Measurements from ENCODE around the gene FIZ1. TPM values are rescaled to one million over a fixed set of nuclear protein-coding genes. Genes with fewer than 3 reads are reported as not detected.

The FIZ1 gene
- total RNA-seq, 2 experiments from 2014 or later = 16.0 to 18.4 TPM

DNA sequence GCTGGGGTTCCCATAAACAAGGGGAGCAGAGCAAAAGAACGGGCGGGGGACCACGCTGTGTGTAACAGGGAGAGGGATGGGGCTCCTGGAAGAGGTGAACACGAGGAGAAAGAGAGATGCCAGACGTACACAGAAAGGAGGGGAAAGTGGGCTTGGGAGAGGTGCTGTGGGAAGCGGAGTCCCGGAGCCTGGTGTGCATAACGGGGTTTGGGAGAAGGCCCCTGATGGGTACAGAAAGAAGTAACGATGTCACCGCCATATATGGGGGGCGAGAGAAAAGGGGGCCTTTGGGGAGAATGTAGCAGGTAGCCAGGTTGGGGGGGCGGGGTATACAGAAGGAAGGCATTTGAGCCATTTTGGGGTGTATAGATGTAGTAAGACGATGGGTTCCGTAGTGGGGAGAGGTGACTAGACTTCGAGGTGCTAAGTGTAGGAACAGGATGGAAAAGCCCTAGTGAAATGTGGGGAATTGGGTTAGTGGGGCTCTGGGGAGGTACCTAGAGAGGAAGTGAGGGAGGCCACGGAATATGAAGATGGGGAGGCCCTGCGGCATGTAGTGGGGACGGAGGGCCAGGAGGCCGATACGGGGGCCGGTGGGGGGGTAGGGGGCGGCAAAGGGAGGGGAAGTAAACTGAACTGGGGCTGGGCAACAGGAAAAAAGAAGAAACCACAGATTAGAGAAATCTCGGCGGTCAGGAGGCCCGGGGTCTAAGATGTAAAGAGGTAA is 42.3 kb upstream of the FIZ1 start:
- no peak for DNase-seq
- Mint-ChIP-seq H3K4me1 (peaks cover 35% of the 10 kb centered on the region), H3K27ac (peak overlapping the region; percentile 97), H3K27me3 (no peaks in the 10 kb centered on the region), H3K4me3 (peak overlapping the region; percentile 97), H3K36me3 (peaks cover 13% of the 10 kb centered on the region), H3K9me3 (no peaks in the 10 kb centered on the region)
- POLR2A ChIA-PET = interaction anchor here (1.0 to 2.5 kb wide), 4 partner anchors 9 to 42 kb away, joined by 4 to 20 read pairs (median 8); partner anchors contain the start of genes FIZ1, U2AF2 and ZNF524
- ATAC-seq (ENCODE audit: low read depth) = no peak

DNA sequence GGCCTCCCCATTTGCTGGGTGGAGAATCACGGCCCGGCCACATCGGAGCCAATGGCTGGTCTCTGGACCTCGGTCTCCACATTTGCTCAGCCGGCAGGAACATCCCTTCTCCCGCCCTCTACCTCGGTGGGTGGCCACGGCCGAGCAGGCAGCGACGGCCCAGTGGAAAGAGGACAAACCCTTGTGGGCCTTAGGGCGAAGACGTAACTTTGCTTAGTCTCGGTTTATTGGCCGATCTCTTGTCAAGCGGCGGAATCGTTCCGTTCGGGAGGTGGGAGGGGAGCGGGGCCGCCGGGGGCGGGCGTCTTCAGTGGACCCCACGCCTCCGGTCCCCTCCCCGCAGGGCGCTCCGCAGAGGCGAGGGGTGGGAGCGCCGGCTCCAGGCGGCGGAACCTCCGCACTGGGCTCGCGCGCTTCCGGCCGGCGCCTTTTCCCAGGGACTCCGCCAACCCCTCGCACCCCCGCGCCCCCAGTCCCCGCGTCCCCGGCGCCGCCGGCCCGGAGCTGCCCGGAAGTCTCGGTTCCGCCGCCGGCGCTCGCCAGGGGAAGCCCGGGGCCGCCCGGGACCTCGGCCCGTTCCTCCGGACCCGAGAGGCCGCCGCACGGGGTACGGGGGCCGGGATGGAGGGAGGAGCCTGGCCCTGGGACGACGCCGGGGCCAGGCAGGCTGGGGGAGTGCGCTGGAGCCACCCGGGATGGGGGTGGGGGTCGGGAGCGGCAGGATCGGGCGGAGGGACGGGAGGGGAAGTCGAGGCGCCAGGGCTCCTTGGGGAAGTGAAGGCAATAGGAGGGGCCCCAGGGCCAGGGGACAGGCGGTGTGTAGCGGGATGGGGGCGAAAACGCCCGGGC is 41.5 kb upstream of the FIZ1 start, which contains the start of gene ZNF580:
TSS of gene ZNF580 (plus strand) at position 426 of the 849 bp plus-strand sequence. CDS start 1,507 bp downstream, outside the sequence.
- H3K27me3 Mint-ChIP-seq = no peaks in the 10 kb centered on the region
- POLR2A ChIA-PET = no interaction called here
- peaks cover 43% of the 10 kb centered on the region for H3K4me1 Mint-ChIP-seq
- no peaks in the 10 kb centered on the region for H3K9me3 Mint-ChIP-seq
- peaks cover 19% of the 10 kb centered on the region for H3K36me3 Mint-ChIP-seq
- DNase-seq (peak; percentile 80), ATAC-seq (ENCODE audit: low read depth) (peak; percentile 35)
- peak within 1 kb of the TSS; percentile 97 for H3K4me3 Mint-ChIP-seq
- H3K27ac Mint-ChIP-seq = peak within 1 kb of the TSS; percentile 97

DNA sequence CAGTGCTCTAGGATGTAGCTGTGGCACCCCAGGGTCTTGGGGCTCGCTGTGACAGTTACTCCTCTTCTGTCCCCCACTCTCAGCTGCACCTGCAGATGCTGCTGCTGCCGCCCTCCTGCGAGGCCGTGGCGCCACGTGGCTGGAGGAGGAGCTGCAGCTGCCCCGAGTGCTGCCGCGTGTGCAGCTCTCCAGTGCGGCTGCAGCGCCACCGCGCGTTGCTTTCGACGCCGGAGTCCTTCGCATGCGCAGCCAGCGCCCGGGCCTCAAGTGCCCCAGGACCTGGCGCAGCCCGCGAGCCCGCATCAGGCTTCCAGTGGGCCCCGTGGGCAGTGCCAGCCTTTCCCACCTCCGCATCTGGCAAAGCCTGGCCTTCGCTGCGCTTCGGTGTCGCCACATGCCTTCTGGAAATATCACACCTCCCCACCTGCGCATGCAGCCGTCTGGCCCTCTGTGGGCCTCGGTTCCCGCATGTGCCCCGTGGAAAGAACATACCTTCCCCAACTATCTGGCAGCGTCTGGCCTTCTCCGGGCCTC is 40.8 kb upstream of the FIZ1 start:
- Mint-ChIP-seq H3K9me3 (no peaks in the 10 kb centered on the region), H3K4me1 (peaks cover 48% of the 10 kb centered on the region), H3K27ac (peak overlapping the region; percentile 83), H3K27me3 (no peaks in the 10 kb centered on the region), H3K36me3 (peaks cover 17% of the 10 kb centered on the region), H3K4me3 (peak overlapping the region; percentile 71)
- ATAC-seq (ENCODE audit: low read depth) (peak; percentile 21), DNase-seq (peak; percentile 77)
- POLR2A ChIA-PET = interaction anchor here (1.8 kb wide), 1 partner anchor 14 kb away, joined by 4 read pairs; the partner anchor contains the start of gene U2AF2

DNA sequence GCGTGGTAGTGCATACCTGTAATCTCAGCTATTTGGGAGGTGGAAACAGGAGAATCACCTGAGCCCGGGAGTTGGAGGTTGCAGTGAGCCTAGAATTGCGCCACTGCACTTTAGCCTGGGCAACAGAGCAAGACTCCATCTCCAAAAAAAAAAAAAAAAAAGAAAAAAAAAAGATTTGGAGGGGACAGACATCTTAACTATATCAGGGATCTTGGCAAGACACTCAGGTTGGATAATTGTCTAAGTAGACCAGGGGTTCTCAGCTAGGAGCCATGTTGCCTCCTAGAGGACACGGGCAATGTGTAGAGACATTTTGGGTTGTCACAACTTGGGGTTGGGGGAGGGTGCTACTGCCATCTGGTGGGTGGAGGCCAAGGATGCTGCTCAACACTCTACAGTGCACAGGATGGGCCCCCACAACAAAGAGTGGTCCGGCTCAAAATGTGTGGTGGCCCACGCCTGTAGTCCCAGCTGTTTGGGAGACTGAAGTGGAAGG is 39.6 kb upstream of the FIZ1 start:
- H3K4me1 Mint-ChIP-seq = peaks cover 48% of the 10 kb centered on the region
- H3K27me3 Mint-ChIP-seq = no peaks in the 10 kb centered on the region
- DNase-seq (peak; percentile 64), ATAC-seq (ENCODE audit: low read depth) (peak; percentile 9)
- POLR2A ChIA-PET = interaction anchor here (0.7 to 1.8 kb wide), 6 partner anchors 16 to 1481 kb away, joined by 3 to 6 read pairs (median 4); partner anchors contain the start of genes U2AF2 and ZNF865
- H3K9me3 Mint-ChIP-seq = no peaks in the 10 kb centered on the region
- H3K36me3 Mint-ChIP-seq = peaks cover 22% of the 10 kb centered on the region
- H3K27ac Mint-ChIP-seq = peak overlapping the region; percentile 83
- peak overlapping the region; percentile 55 for H3K4me3 Mint-ChIP-seq

DNA sequence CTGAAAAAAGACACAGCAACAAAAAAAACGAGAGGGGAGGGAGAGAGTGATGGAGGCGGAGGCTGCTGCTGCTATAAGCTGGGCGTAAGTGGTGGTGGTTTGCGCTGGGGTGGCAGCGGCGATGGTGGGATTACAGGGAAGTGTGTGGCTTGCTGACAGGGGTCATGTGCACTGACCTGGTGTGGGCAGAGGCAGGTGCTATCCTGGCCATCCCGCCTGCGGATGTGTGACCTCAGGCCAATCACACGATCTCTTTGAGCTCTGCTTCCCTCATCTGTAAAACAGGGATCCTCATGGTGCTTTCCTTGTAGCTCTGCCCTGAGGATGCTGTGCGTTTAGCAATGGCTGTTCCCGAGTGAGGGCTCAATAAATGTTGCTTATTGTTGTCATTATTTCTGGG is 38.2 kb upstream of the FIZ1 start:
- peaks cover 41% of the 10 kb centered on the region for H3K4me1 Mint-ChIP-seq
- H3K36me3 Mint-ChIP-seq = peaks cover 21% of the 10 kb centered on the region
- no peaks in the 10 kb centered on the region for H3K9me3 Mint-ChIP-seq
- no peak overlapping the region for H3K4me3 Mint-ChIP-seq
- ATAC-seq (ENCODE audit: low read depth) (no peak), DNase-seq (no peak)
- POLR2A ChIA-PET = interaction anchor here (0.7 to 3.8 kb wide), 5 partner anchors 10 to 1272 kb away, joined by 3 to 13 read pairs (median 3); partner anchors contain the start of genes LAIR1, U2AF2 and ZNF784
- H3K27me3 Mint-ChIP-seq = no peaks in the 10 kb centered on the region
- H3K27ac Mint-ChIP-seq = no peak overlapping the region

DNA sequence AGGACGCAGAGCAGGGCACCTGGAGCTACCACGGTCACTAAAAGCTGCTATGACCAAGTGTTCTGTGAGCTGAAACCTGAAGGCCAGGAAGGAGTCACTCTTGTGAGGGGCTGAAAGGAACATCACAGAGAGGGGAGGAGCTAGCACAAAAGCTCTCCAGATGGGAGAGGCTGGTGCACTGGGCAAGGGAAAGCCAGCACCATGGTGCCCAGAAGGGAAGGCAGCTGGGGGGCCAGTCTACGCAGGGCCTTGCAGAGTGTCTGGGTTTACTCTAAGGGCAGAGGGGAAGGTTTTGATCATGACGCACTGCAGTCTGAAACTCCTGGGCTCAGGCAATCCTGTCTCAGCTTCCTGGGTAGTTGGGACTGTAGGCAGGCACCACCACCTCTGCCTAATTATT is 37.4 kb upstream of the FIZ1 start:
- ATAC-seq (ENCODE audit: low read depth) = no peak
- Mint-ChIP-seq H3K4me3 (peak overlapping the region; percentile 100), H3K27me3 (no peaks in the 10 kb centered on the region), H3K9me3 (no peaks in the 10 kb centered on the region), H3K36me3 (peaks cover 21% of the 10 kb centered on the region), H3K27ac (peak overlapping the region; percentile 100), H3K4me1 (peaks cover 44% of the 10 kb centered on the region)
- POLR2A ChIA-PET = interaction anchor here (0.9 to 3.8 kb wide), 4 partner anchors 11 to 38 kb away, joined by 3 to 13 read pairs (median 4); partner anchors contain the start of genes FIZ1, U2AF2 and ZNF784
- DNase-seq = no peak

DNA sequence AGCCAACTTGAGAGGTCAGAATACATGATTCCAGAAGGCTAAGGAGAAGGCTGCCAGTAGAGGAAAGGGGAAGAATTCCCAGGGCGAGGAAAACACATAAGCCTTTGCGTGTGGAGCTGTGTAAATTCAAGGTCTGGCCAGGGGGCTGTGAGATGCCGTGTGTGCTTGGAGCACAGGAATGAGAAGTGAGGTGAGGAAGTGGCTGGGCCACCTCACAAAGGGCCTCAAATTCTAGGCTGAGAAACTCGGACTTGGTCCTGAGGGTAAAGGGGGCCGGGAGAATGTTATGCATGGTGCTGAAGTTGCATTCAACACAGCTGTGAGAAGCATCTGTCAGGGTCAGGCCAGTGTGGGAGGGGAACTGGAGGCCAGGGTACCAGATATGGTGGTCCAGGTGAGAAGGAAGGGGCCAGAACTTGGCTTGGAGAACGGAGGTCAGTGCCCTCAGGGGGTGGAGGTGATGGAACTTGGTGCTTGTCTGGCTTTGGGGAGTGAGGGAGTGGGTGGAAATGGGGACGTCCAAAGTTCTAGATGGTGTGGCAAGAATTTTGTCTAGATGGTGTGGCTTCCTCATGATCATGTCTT is 36.6 kb upstream of the FIZ1 start:
- peak overlapping the region; percentile 100 for H3K27ac Mint-ChIP-seq
- H3K9me3 Mint-ChIP-seq = no peaks in the 10 kb centered on the region
- ATAC-seq (ENCODE audit: low read depth) (no peak), DNase-seq (no peak)
- POLR2A ChIA-PET = interaction anchor here (0.9 to 3.8 kb wide), 4 partner anchors 11 to 160 kb away, joined by 4 to 13 read pairs (median 12); partner anchors contain the start of genes CCDC106, FIZ1, ZNF628 and ZNF784
- peaks cover 21% of the 10 kb centered on the region for H3K36me3 Mint-ChIP-seq
- peak overlapping the region; percentile 100 for H3K4me3 Mint-ChIP-seq
- H3K27me3 Mint-ChIP-seq = peaks cover 3% of the 10 kb centered on the region
- H3K4me1 Mint-ChIP-seq = peaks cover 45% of the 10 kb centered on the region

DNA sequence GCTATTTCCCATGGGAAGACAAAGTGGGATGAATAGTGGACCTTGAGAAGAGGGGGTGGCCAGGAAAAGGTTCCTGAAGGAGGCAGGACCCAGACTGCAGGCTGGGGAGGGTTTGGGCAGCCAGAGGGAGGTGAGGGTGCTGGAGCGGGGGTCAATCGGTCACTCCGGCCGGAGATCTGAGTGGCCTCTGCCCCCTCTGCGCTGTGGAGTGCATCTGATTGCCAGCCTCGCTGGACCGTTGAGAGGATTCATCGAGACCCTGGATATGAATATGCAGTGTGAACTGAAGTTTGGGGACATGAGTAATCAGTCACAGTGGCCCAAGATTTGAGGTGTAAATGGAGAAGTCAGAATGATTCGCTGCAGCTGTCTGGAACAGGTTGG is 36.0 kb upstream of the FIZ1 start:
- H3K9me3 Mint-ChIP-seq = no peaks in the 10 kb centered on the region
- peaks cover 7% of the 10 kb centered on the region for H3K27me3 Mint-ChIP-seq
- H3K27ac Mint-ChIP-seq = peak overlapping the region; percentile 100
- POLR2A ChIA-PET = interaction anchor here (0.8 to 3.8 kb wide), 10 partner anchors 8 to 214 kb away, joined by 3 to 13 read pairs (median 7); partner anchors contain the start of genes CCDC106, FIZ1, ZNF581 and ZNF628
- ATAC-seq (ENCODE audit: low read depth) (no peak), DNase-seq (no peak)
- peaks cover 43% of the 10 kb centered on the region for H3K4me1 Mint-ChIP-seq
- peaks cover 21% of the 10 kb centered on the region for H3K36me3 Mint-ChIP-seq
- H3K4me3 Mint-ChIP-seq = peak overlapping the region; percentile 100

DNA sequence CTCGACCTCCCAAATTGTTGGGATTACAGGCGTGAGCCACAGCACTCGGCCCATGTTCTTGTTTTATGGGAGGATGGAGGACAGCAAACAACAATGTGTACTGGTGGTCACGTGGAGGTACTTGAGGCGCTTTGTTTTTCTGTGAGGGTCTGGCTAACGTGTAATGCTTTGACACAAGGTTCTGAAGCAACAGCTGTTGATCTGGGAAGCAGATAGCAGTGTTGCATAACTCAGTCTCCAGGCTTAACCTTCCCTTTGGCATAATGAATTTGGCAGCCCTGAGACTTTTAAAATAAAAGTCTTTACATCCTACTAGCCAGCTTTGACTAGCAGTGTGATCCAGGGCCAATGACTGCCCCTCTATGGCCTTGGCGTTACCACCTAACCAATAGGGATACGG is 34.5 kb upstream of the FIZ1 start:
- peaks cover 37% of the 10 kb centered on the region for H3K4me1 Mint-ChIP-seq
- no peak overlapping the region for H3K4me3 Mint-ChIP-seq
- H3K9me3 Mint-ChIP-seq = no peaks in the 10 kb centered on the region
- DNase-seq (no peak), ATAC-seq (ENCODE audit: low read depth) (no peak)
- H3K36me3 Mint-ChIP-seq = peaks cover 18% of the 10 kb centered on the region
- H3K27me3 Mint-ChIP-seq = peaks cover 12% of the 10 kb centered on the region
- POLR2A ChIA-PET = interaction anchor here (0.7 to 3.8 kb wide), 13 partner anchors 9 to 175 kb away, joined by 3 to 13 read pairs (median 7); partner anchors contain the start of genes CCDC106, ZNF581, ZNF628 and ZNF784
- H3K27ac Mint-ChIP-seq = peak overlapping the region; percentile 100

DNA sequence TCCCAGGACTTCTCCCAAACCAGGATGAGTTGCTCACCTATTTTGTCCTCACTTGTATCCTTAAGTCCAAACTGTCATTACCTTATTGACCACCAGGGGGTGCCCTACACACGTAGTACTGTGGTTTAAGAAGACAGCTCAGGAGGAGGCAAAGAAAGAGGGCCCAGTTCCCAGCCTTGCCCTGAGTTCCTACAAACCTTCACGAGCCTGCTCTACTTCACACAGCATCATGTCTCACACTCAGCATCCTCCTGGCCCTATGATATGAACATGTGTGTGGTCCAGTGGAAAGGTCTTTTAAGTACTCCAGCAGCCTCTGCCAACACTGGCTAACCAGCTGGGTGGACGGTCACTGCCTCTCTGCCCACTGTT is 33.1 kb upstream of the FIZ1 start:
- DNase-seq (no peak), ATAC-seq (ENCODE audit: low read depth) (peak; percentile 40)
- Mint-ChIP-seq H3K27ac (peak overlapping the region; percentile 5), H3K9me3 (no peaks in the 10 kb centered on the region), H3K4me3 (no peak overlapping the region), H3K4me1 (peaks cover 36% of the 10 kb centered on the region), H3K36me3 (peaks cover 13% of the 10 kb centered on the region), H3K27me3 (peaks cover 23% of the 10 kb centered on the region)
- POLR2A ChIA-PET = interaction anchor here (0.6 to 2.0 kb wide), 8 partner anchors 10 to 657 kb away, joined by 3 to 7 read pairs (median 6); partner anchors contain the start of genes CCDC106 and ZNF581

DNA sequence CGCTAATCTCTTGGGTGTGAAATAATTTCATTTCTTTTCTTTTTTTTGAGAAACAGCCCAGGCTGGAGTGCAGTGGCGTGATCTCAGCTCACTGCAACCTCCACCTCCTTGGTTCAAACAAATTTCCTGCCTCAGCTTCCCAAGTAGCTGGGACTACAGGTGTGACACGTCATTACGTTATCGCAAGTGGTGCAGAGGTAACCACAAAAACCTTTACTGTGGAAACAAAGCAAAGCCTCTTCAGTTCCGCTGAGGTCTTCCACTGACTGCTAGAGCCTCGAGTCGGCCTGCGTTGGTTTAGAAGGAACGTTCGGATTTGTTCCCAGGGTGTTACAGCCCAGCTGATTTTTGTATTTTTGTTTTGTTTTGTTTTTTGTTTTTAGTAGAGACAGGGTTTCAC is 27.0 kb upstream of the FIZ1 start:
- Mint-ChIP-seq H3K27ac (peak overlapping the region; percentile 75), H3K4me3 (peak overlapping the region; percentile 74), H3K27me3 (peaks cover 22% of the 10 kb centered on the region), H3K4me1 (peaks cover 37% of the 10 kb centered on the region), H3K9me3 (peaks cover 1% of the 10 kb centered on the region), H3K36me3 (no peaks in the 10 kb centered on the region)
- POLR2A ChIA-PET = interaction anchor here (1.2 to 4.3 kb wide), 4 partner anchors 17 to 150 kb away, joined by 5 to 49 read pairs (median 21); partner anchors contain the start of genes FIZ1, ZNF524, ZNF628 and ZNF865
- DNase-seq = no peak
- ATAC-seq (ENCODE audit: low read depth) = peak; percentile 62

DNA sequence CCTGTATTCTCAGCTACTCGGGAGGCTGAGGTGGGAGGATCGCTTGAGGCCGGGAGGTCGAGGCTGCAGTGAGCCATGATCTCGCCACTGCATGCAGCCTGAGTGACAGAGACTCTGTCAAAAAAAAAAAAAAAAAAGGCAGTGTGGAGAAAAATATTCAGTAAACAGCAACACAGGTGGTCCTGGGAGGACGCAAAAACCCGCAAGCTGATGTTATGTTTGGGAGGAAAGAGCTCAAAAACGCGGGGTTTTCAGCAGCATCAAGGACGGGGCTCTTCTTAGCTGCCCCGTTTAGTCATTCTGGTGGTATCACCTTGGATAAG is 25.6 kb upstream of the FIZ1 start:
- no peak for ATAC-seq (ENCODE audit: low read depth)
- Mint-ChIP-seq H3K4me1 (peaks cover 49% of the 10 kb centered on the region), H3K4me3 (peak overlapping the region; percentile 99), H3K36me3 (no peaks in the 10 kb centered on the region), H3K9me3 (peaks cover 1% of the 10 kb centered on the region), H3K27ac (peak overlapping the region; percentile 99), H3K27me3 (peaks cover 17% of the 10 kb centered on the region)
- POLR2A ChIA-PET = interaction anchor here (0.7 to 4.3 kb wide), 16 partner anchors 8 to 465 kb away, joined by 3 to 49 read pairs (median 4); partner anchors contain the start of genes FIZ1, ISOC2, KMT5C and U2AF2
- DNase-seq = no peak

Data from activated naive CD8-positive, alpha-beta T cell treated with anti-CD3 and anti-CD28 coated beads, Interleukin-2, amount 10 ng/mL, durations not matched to agents 7 days and 5 days (primary cell).